H9 (cell line): Measurements from ENCODE around the gene OGFR. TPM values are rescaled to one million over a fixed set of nuclear protein-coding genes. Genes with fewer than 3 reads are reported as not detected.

Source experiments
- DNase-seq: peaks from one replicate; pipeline ENCODE4 v3.0.0-alpha.2; 2017
- H2AFZ ChIP-seq: one replicate; pipeline ENCODE4 v1.6.1; 2013; ENCODE audit warnings: mild to moderate bottlenecking, low read length, control low read depth, moderate library complexity
- H2AK5ac ChIP-seq: 2 replicates; pipeline ENCODE4 v1.6.1; 2013; ENCODE audit warnings: low read length, control low read depth, mixed read lengths; ENCODE audit not compliant: insufficient read length
- H2BK120ac ChIP-seq: one replicate; pipeline ENCODE4 v1.6.1; 2013; ENCODE audit warnings: low read depth, mild to moderate bottlenecking, low read length, control low read depth, inconsistent platforms; ENCODE audit not compliant: poor library complexity, severe bottlenecking
- H2BK12ac ChIP-seq: 2 replicates; pipeline ENCODE4 v1.6.1; 2013; ENCODE audit warnings: low read length, control low read depth, mixed read lengths, low read depth; ENCODE audit not compliant: insufficient read length
- H2BK15ac ChIP-seq: 2 replicates; pipeline ENCODE4 v1.6.1; 2013; ENCODE audit warnings: low read depth, low read length, control low read depth
- H2BK20ac ChIP-seq: one replicate; pipeline ENCODE4 v1.6.1; 2013; ENCODE audit warnings: low read depth, mild to moderate bottlenecking, low read length, control low read depth, inconsistent platforms; ENCODE audit not compliant: poor library complexity, severe bottlenecking
- H2BK5ac ChIP-seq: 2 replicates; pipeline ENCODE4 v1.6.1; 2013; ENCODE audit warnings: low read length, control low read depth, mixed read lengths; ENCODE audit not compliant: insufficient read length
- H3K14ac ChIP-seq: 2 replicates; pipeline ENCODE4 v1.6.1; 2013; ENCODE audit warnings: low read length, control low read depth; ENCODE audit not compliant: insufficient read depth
- H3K18ac ChIP-seq: 2 replicates; pipeline ENCODE4 v1.6.1; 2013; ENCODE audit warnings: low read depth, mild to moderate bottlenecking, mixed read lengths, low read length, control low read depth; ENCODE audit not compliant: insufficient read length
- H3K23ac ChIP-seq: 2 replicates; pipeline ENCODE4 v1.6.1; 2013; ENCODE audit warnings: low read length, control low read depth, mixed read lengths, low read depth; ENCODE audit not compliant: insufficient read length
- H3K23me2 ChIP-seq: 2 replicates; pipeline ENCODE4 v1.6.1; 2013; ENCODE audit warnings: low read depth, mild to moderate bottlenecking, mixed read lengths, low read length, control low read depth; ENCODE audit not compliant: insufficient read length, poor library complexity, severe bottlenecking
- H3K27ac ChIP-seq: 2 replicates; pipeline ENCODE4 v1.5.1; 2013; ENCODE audit warnings: low read length, control low read depth, mixed read lengths, low read depth; ENCODE audit not compliant: insufficient read length
- H3K27me3 ChIP-seq: 2 replicates; pipeline ENCODE4 v1.6.1; 2013; ENCODE audit warnings: low read length, control low read depth, inconsistent platforms; ENCODE audit not compliant: insufficient read depth
- H3K4ac ChIP-seq: 2 replicates; pipeline ENCODE4 v1.6.1; 2013; ENCODE audit warnings: low read depth, mild to moderate bottlenecking, control low read depth, inconsistent platforms, low read length, moderate library complexity
- H3K4me1 ChIP-seq: 2 replicates; pipeline ENCODE4 v1.6.1; 2013; ENCODE audit warnings: low read length, control low read depth, inconsistent platforms; ENCODE audit not compliant: insufficient read depth
- H3K4me2 ChIP-seq: 2 replicates; pipeline ENCODE4 v1.6.1; 2013; ENCODE audit warnings: low read length, control low read depth, mixed read lengths; ENCODE audit not compliant: insufficient read length, insufficient read depth
- H3K56ac ChIP-seq: 2 replicates; pipeline ENCODE4 v1.6.1; 2013; ENCODE audit warnings: low read depth, mild to moderate bottlenecking, mixed read lengths, low read length, control low read depth; ENCODE audit not compliant: insufficient read length
- H3K79me1 ChIP-seq: 2 replicates; pipeline ENCODE4 v1.6.1; 2013; ENCODE audit warnings: low read depth, mild to moderate bottlenecking, moderate library complexity, low read length, control low read depth, inconsistent platforms; ENCODE audit not compliant: insufficient read depth, poor library complexity, severe bottlenecking
- H3K79me2 ChIP-seq: 2 replicates; pipeline ENCODE4 v1.6.1; 2013; ENCODE audit warnings: low read length, control low read depth, inconsistent platforms; ENCODE audit not compliant: insufficient read depth
- H3K9ac ChIP-seq: 2 replicates; pipeline ENCODE4 v1.6.1; 2013; ENCODE audit warnings: low read length, control low read depth, mixed read lengths; ENCODE audit not compliant: insufficient read length; ENCODE audit errors: extremely low read depth
- H3K9me3 ChIP-seq: one replicate; pipeline ENCODE4 v1.6.1; 2013; ENCODE audit warnings: low read depth, low read length, inconsistent platforms; ENCODE audit not compliant: control insufficient read depth
- H3T11ph ChIP-seq: one replicate; pipeline ENCODE4 v1.6.1; 2013; ENCODE audit warnings: mild to moderate bottlenecking, low read length, control low read depth, inconsistent platforms
- H4K20me1 ChIP-seq: one replicate; pipeline ENCODE4 v1.6.1; 2013; ENCODE audit not compliant: control insufficient read depth, insufficient read length, insufficient read depth
- H4K5ac ChIP-seq: 2 replicates; pipeline ENCODE4 v1.6.1; 2013; ENCODE audit warnings: low read depth, mild to moderate bottlenecking, mixed read lengths, low read length, control low read depth; ENCODE audit not compliant: insufficient read length
- H4K8ac ChIP-seq: replicated peaks from 2 replicates; pipeline ENCODE4 v1.6.1; 2013; ENCODE audit warnings: low read length, control low read depth, mixed read lengths, low read depth; ENCODE audit not compliant: insufficient read length
- H4K91ac ChIP-seq: 2 replicates; pipeline ENCODE4 v1.6.1; 2013; ENCODE audit warnings: low read depth, mild to moderate bottlenecking, moderate library complexity, mixed read lengths, low read length, control low read depth; ENCODE audit not compliant: insufficient read length
- H3K27ac Mint-ChIP-seq, 3 experiments: 2 replicates in 2 of 3; 3 replicates in 1 of 3; pipeline ENCODE4 v1.8.0; 2020 to 2021; ENCODE audit warnings: mixed read lengths in 3 of 3, mild to moderate bottlenecking in 1 of 3, moderate library complexity in 1 of 3
- H3K27me3 Mint-ChIP-seq: 2 replicates; pipeline ENCODE4 v1.8.0; 2021; ENCODE audit warnings: low read depth, mild to moderate bottlenecking, moderate library complexity, mixed read lengths
- H3K36me3 Mint-ChIP-seq, 3 experiments: 2 replicates in 2 of 3; 3 replicates in 1 of 3; pipeline ENCODE4 v1.8.0; 2020 to 2021; ENCODE audit warnings: low read depth in 3 of 3, mixed read lengths in 3 of 3; ENCODE audit not compliant: insufficient read depth in 1 of 3
- H3K4me1 Mint-ChIP-seq, 2 experiments: 2 replicates each; pipeline ENCODE4 v1.8.0; 2020; ENCODE audit warnings: mixed read lengths in 2 of 2
- H3K4me3 Mint-ChIP-seq, 2 experiments: 2 replicates in 1 of 2; 3 replicates in 1 of 2; pipeline ENCODE4 v1.8.0; 2020 to 2021; ENCODE audit warnings: mild to moderate bottlenecking in 2 of 2, mixed read lengths in 2 of 2, moderate library complexity in 1 of 2
- H3K9me3 Mint-ChIP-seq, 2 experiments: 2 replicates in 1 of 2; 3 replicates in 1 of 2; pipeline ENCODE4 v1.8.0; 2020; ENCODE audit warnings: mild to moderate bottlenecking in 2 of 2, mixed read lengths in 2 of 2, moderate library complexity in 1 of 2
- CTCF ChIP-seq: fragments of 200-600 bp; sonication (generic); conservative IDR thresholded peaks from 3 replicates; pipeline ENCODE4 v1.8.0; 2021; ENCODE audit warnings: antibody characterized with exemption, mild to moderate bottlenecking
- WGBS: extraction: QIAGEN DNeasy Blood & Tissue Kit; methylation state at CpG from one replicate; pipeline ENCODE4 v1.1.7; 2013; ENCODE audit warnings: missing lambda C conversion rate, low lambda C conversion rate, mixed read lengths; ENCODE audit not compliant: insufficient read length; ENCODE audit errors: extremely low coverage; 5-methylcytosine and 5-hydroxymethylcytosine counted together
- total RNA-seq: library from RNA; stranded (reverse); gene quantifications from 2 replicates; pipeline ENCODE4 v1.2.1, GENCODE V29; 2021

OGFR gene
- total RNA-seq, 1 experiment from 2014 or later = 33.1 TPM

- no CpG with 5 or more reads among the region's 16 CpGs for WGBS
- Mint-ChIP-seq H3K9me3 (no peaks in the 10 kb centered on the region), H3K4me3 (no peak overlapping the region)
Measured at GRCh38 chr20:62784497-62784896, 20.1 kb upstream of the OGFR start.

More at GRCh38 chr20:62784497-62784896, 20.1 kb upstream of the OGFR start:
- Histone ChIP-seq H3K4me1 (no peaks in the 10 kb centered on the region), H4K20me1 (no peaks in the 10 kb centered on the region), H2AK5ac (no peak overlapping the region), H3K79me1 (no peaks in the 10 kb centered on the region), H3K23me2 (no peaks in the 10 kb centered on the region), H3K4me2 (no peak overlapping the region), H4K5ac (no peak overlapping the region), H3K4ac (no peak overlapping the region), H4K91ac (no peak overlapping the region), H3K18ac (no peak overlapping the region), H3K79me2 (no peaks in the 10 kb centered on the region), H3K56ac (no peak overlapping the region), H3K23ac (no peak overlapping the region), H3K14ac (no peak overlapping the region), H2BK12ac (no peak overlapping the region), H3K9ac (no peak overlapping the region), H4K8ac (no peak overlapping the region), H2BK20ac (no peak overlapping the region), H2BK15ac (no peak overlapping the region), H3K27me3 (no peaks in the 10 kb centered on the region), H3K27ac (no peak overlapping the region), H2BK120ac (no peak overlapping the region), H2AFZ (no peak overlapping the region), H3T11ph (no peak overlapping the region), H3K9me3 (no peaks in the 10 kb centered on the region), H2BK5ac (no peak overlapping the region)
- Mint-ChIP-seq H3K27me3 (peaks cover 14% of the 10 kb centered on the region), H3K36me3 (no peaks in the 10 kb centered on the region), H3K27ac (no peak overlapping the region), H3K4me1 (peaks cover 4 to 5% of the 10 kb centered on the region in 2 experiments)
- no peak for TF ChIP-seq CTCF
- no peak for DNase-seq
